C4-2B (cell line): ENCODE measurements around the gene PHLDB3.
"Not testable (repeated sequence)": the region's sequence is repeated elsewhere in the genome, so short reads cannot be mapped to it uniquely, and the experiment has no call there.

Experiments
- H3K27ac ChIP-seq: fragments of 450-650 bp; 2 replicates; pipeline ENCODE4 v1.5.1; 2017
- ZFX ChIP-seq: fragments of 450-650 bp; IDR thresholded peaks from 2 replicates; pipeline ENCODE4 v1.6.1; 2017
- TF ChIP-seq, protein P1 (sequence below): fragments of 450-650 bp; conservative IDR thresholded peaks from 2 replicates; pipeline ENCODE4 v1.5.1; 2017; ENCODE audit warnings: mild to moderate bottlenecking

PHLDB3 gene

DNA sequence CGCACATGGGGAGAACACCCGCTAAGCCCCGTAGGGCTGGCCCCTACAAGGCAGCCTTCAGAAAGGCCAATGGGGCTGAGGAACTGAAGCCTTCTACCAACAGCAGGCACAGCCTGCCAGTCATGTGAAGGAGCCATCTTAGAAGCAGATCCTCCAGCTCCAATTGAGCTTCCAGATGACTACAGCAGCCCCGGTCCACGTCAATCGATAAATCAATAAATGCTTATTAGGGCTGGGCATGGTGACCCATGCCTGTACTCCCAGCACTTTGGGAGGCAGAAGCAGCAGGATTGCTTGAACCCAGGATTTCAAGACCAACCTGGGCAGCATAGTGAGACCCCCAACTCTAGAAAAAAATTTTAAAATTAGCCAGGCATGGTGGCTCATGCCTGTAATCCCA, 66.8 kb downstream of the PHLDB3 start:
- TF ChIP-seq, protein P1, sequence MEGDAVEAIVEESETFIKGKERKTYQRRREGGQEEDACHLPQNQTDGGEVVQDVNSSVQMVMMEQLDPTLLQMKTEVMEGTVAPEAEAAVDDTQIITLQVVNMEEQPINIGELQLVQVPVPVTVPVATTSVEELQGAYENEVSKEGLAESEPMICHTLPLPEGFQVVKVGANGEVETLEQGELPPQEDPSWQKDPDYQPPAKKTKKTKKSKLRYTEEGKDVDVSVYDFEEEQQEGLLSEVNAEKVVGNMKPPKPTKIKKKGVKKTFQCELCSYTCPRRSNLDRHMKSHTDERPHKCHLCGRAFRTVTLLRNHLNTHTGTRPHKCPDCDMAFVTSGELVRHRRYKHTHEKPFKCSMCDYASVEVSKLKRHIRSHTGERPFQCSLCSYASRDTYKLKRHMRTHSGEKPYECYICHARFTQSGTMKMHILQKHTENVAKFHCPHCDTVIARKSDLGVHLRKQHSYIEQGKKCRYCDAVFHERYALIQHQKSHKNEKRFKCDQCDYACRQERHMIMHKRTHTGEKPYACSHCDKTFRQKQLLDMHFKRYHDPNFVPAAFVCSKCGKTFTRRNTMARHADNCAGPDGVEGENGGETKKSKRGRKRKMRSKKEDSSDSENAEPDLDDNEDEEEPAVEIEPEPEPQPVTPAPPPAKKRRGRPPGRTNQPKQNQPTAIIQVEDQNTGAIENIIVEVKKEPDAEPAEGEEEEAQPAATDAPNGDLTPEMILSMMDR: no peak
- TF ChIP-seq ZFX: no peak
- no peak overlapping the region for H3K27ac ChIP-seq

DNA sequence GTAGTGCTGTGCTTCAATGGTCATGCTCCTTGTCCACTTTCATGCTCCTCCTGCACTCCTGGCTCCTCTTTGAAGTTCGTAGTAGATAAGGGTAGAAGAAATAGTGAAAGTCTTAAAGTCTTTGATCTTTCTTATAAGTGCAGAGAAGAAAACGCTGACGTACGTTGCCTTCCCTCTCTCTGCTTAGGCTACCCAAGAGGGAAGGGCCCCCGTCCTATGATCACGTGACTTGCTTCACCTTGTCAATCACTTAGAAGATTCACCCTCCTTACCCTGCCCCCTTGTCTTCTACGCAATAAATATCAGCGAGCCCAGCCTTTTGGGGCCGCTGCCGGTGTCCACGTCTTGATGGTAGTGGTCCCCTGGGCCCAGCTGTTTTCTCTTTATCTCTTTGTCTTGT, 67.3 kb downstream of the PHLDB3 start:
- not testable (repeated sequence) for H3K27ac ChIP-seq

DNA sequence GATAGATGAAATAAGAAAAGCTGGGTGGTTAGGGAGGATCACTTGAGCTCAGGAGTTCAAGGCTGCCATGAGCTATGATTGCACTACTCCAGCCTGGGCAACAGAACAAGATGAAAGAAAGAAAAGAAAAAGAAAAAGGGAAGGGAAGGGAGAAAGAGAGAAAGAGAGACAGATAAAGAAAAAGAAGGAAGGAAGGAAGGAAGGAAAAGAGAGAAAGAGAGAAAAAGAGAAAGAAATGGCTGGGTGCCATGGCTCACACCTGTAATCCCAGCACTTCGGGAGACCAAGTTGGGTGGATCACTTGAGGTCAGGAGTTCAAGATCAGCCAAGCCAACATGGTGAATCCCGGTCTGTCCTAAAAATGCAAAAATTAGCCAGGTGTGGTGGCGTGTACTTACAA, 68.8 kb downstream of the PHLDB3 start:
- TF ChIP-seq, protein P1: no peak
- TF ChIP-seq ZFX: no peak
- H3K27ac ChIP-seq: no peak overlapping the region

DNA sequence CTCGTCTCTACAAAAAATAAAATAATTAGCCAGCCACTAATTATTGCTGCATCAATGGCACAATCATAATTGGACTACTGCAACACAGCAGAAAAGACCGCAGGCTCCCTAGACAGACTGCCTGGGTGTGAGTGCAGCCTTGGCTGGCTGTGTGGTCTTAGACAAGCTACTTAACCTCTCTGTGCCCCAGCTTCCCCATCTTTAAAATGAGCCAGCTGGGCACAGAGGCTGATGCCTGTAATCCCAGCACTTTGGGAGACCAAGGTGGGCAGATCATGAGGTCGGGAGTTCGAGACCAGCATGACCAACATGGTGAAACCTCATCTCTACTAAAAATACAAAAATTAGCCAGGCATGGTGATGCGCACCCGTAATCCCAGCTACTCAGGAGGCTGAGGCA, 70.9 kb downstream of the PHLDB3 start:
- TF ChIP-seq, protein P1: no peak
- no peak for TF ChIP-seq ZFX
- no peak overlapping the region for H3K27ac ChIP-seq

DNA sequence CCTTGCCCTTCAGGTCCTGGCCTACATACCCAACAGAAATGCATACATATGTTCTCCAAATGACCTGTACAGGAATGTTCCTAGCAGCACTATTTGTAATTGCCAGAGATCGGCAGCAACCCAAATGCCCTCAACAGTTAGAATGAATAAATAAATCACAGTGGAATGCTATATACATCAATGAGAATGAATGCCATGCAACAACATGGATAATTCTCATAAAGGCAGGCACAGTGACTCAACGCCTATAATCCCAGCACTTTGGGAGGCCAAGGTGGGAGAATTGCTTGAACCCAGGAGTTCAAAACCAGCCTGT, 71.2 kb downstream of the PHLDB3 start:
- TF ChIP-seq, protein P1: no peak
- TF ChIP-seq ZFX: no peak
- H3K27ac ChIP-seq: no peak overlapping the region

DNA sequence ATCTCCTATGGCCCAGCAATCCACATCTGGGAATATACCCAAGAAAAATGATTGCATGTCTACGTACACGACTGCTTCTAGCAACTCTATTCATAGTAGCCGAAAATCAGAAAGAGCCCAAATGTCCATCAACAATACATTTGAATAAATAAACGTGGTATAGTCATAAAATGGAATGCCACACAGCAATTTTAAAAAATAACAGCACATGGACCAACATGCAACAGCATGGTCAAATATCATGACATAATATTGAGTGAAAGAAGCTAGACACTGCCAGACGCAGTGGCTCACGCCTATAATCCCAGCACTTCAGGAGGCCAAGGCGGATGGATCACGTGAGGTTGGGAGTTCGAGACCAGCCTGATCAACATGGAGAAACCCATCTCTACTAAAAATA, 73.6 kb downstream of the PHLDB3 start:
- no peak for TF ChIP-seq ZFX
- TF ChIP-seq, protein P1: no peak
- no peak overlapping the region for H3K27ac ChIP-seq

DNA sequence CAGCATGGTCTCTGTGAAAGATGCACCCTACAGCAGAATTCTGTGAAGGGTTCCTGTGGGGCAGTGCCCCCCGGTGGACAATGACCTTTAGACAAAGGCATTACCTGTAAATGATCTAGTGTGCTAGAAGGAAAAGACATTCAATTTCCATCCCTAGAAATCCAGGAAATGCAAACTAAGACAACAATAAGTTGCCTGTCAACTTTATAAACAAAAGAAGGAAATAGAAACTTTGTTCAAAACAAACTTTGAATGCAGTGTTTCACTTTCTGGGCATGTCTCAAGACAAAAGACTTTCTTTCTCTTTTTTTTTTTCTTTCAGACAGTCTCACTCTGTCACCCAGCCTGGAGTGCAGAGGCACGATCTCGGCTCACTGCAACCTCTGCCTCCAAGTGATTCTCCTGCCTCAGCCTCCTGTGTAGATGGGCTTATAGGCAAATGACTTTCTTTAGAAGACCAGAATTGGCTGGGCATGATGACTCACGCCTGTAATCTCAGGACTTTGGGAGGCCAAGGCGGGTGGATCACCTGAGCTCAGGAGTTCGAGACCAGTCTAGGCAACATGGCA, 74.3 kb downstream of the PHLDB3 start:
- TF ChIP-seq, protein P1: peak; percentile 23
- no peak for TF ChIP-seq ZFX
- no peak overlapping the region; the same call in 1 of the 2 replicates for H3K27ac ChIP-seq

DNA sequence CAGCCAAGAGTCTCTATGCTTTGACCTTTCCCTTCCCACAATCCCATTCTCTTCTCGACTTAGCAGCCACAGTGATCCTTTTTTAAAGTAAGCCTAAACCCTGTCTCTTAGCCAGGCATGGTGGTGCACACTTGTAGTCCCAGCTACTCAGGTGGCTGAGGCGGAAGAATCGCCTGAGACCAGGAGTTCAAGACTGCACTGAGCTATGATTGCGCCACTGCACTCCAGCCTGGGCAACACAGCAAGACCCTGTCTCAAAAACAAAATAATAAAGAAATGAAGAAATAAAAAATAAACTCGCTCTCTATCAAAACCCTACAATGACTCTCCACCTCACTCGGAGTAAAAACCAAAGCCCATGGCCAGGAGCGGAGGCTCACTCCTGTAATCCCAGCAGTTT, 75.2 kb downstream of the PHLDB3 start:
- no peak overlapping the region for H3K27ac ChIP-seq
- TF ChIP-seq, protein P1: no peak
- no peak for TF ChIP-seq ZFX
